Nephron (organoid): ENCODE data around the gene SERP2.
A peak's percentile ranks its signal among the peaks of the same experiment; 100 is the strongest.

Source experiments
- H3K27ac Mint-ChIP-seq, 3 experiments: 2 replicates each; pipeline ENCODE4 v1.8.0; 2020; ENCODE audit warnings: mixed read lengths in 3 of 3, mild to moderate bottlenecking in 2 of 3, moderate library complexity in 1 of 3
- H3K27me3 Mint-ChIP-seq: 2 replicates; pipeline ENCODE4 v1.8.0; 2021; ENCODE audit warnings: low read depth, mild to moderate bottlenecking, moderate library complexity, mixed read lengths
- H3K36me3 Mint-ChIP-seq: 2 replicates; pipeline ENCODE4 v1.8.0; 2020; ENCODE audit warnings: low read depth, mixed read lengths
- H3K4me1 Mint-ChIP-seq: 2 replicates; pipeline ENCODE4 v1.8.0; 2020; ENCODE audit warnings: mixed read lengths
- H3K4me3 Mint-ChIP-seq, 3 experiments: 2 replicates each; pipeline ENCODE4 v1.8.0; 2020; ENCODE audit warnings: mild to moderate bottlenecking in 3 of 3, mixed read lengths in 3 of 3, moderate library complexity in 2 of 3
- H3K9me3 Mint-ChIP-seq: 2 replicates; pipeline ENCODE4 v1.8.0; 2020; ENCODE audit warnings: mixed read lengths
- CTCF ChIP-seq, 3 experiments: fragments of 200-600 bp; sonication (generic); IDR thresholded peaks; one replicate each; pipeline ENCODE4 v1.5.0; 2021; ENCODE audit warnings: antibody characterized with exemption in 3 of 3; ENCODE audit not compliant: unreplicated experiment in 3 of 3

SERP2 gene

GRCh38 chr13:44426461-44426860, 52.8 kb downstream of the SERP2 start:
- Mint-ChIP-seq H3K27ac (no peak overlapping the region), H3K9me3 (peaks cover 3% of the 10 kb centered on the region), H3K27me3 (peaks cover 8% of the 10 kb centered on the region), H3K36me3 (peaks cover 4% of the 10 kb centered on the region), H3K4me1 (peaks cover 34% of the 10 kb centered on the region), H3K4me3 (no peak overlapping the region)
- no peak for TF ChIP-seq CTCF (IDR thresholded peaks at IDR 0.05; ENCODE audit: unreplicated experiment in 3 of 3)

GRCh38 chr13:44429311-44429710, 55.7 kb downstream of the SERP2 start:
- TF ChIP-seq CTCF (IDR thresholded peaks at IDR 0.05; ENCODE audit: unreplicated experiment in 3 of 3): no peak
- no peak overlapping the region for H3K4me3 Mint-ChIP-seq
- no peak overlapping the region for H3K27ac Mint-ChIP-seq
- H3K9me3 Mint-ChIP-seq: peaks cover 3% of the 10 kb centered on the region
- H3K27me3 Mint-ChIP-seq: no peaks in the 10 kb centered on the region
- peaks cover 23% of the 10 kb centered on the region for H3K36me3 Mint-ChIP-seq
- peaks cover 44% of the 10 kb centered on the region for H3K4me1 Mint-ChIP-seq

- peaks cover 33% of the 10 kb centered on the region for H3K36me3 Mint-ChIP-seq
- H3K4me1 Mint-ChIP-seq: peaks cover 45% of the 10 kb centered on the region
- H3K9me3 Mint-ChIP-seq: peaks cover 3% of the 10 kb centered on the region
- H3K27me3 Mint-ChIP-seq: no peaks in the 10 kb centered on the region
- peak overlapping the region; percentile 35 to 66 (median 46) for H3K4me3 Mint-ChIP-seq
- TF ChIP-seq CTCF (IDR thresholded peaks at IDR 0.05; ENCODE audit: unreplicated experiment in 3 of 3): no peak
- H3K27ac Mint-ChIP-seq: peak overlapping the region; percentile 48 to 78 (median 74)
Measured at GRCh38 chr13:44431150-44431549, 57.5 kb downstream of the SERP2 start.

GRCh38 chr13:44432650-44433049, 59.0 kb downstream of the SERP2 start:
- no peak for TF ChIP-seq CTCF (IDR thresholded peaks at IDR 0.05; ENCODE audit: unreplicated experiment in 3 of 3)
- Mint-ChIP-seq H3K27me3 (no peaks in the 10 kb centered on the region), H3K4me1 (peaks cover 49% of the 10 kb centered on the region), H3K27ac (peak overlapping the region; percentile 27 to 47 (median 32)), H3K4me3 (peak overlapping the region; percentile 87 to 94 (median 92)), H3K9me3 (no peaks in the 10 kb centered on the region), H3K36me3 (peaks cover 33% of the 10 kb centered on the region)

- peaks cover 33% of the 10 kb centered on the region for H3K36me3 Mint-ChIP-seq
- H3K27me3 Mint-ChIP-seq: no peaks in the 10 kb centered on the region
Measured at GRCh38 chr13:44433863-44434765, 60.5 kb downstream of the SERP2 start.

More at GRCh38 chr13:44433863-44434765, 60.5 kb downstream of the SERP2 start:
- TF ChIP-seq CTCF (IDR thresholded peaks at IDR 0.05; ENCODE audit: unreplicated experiment in 3 of 3): no peak
- Mint-ChIP-seq H3K9me3 (no peaks in the 10 kb centered on the region), H3K4me1 (peaks cover 55% of the 10 kb centered on the region), H3K27ac (peak overlapping the region; percentile 67 to 97 (median 91)), H3K4me3 (peak overlapping the region; percentile 87 to 94 (median 92))
